NCI-H524 treated with DMSO at 0.1 percent for 48 hours (cell line): ENCODE results near the gene STOML2.
A peak's percentile ranks its signal among the peaks of the same experiment; 100 is the strongest.

Experiments used
- DNase-seq: peaks from one replicate; lab custom pipeline; 2025; lab: John Stamatoyannopoulos, UW

The STOML2 gene

GRCh38 chr9:35072461-35073278, 30.3 kb downstream of the STOML2 start, which contains the start of gene VCP:
TSS of gene VCP (minus strand) at chr9:35072625. CDS start at chr9:35072353, 272 bp downstream.
- peak; percentile 95 for DNase-seq

GRCh38 chr9:35071814-35072460, 31.0 kb downstream of the STOML2 start:
- no peak for DNase-seq

DNA sequence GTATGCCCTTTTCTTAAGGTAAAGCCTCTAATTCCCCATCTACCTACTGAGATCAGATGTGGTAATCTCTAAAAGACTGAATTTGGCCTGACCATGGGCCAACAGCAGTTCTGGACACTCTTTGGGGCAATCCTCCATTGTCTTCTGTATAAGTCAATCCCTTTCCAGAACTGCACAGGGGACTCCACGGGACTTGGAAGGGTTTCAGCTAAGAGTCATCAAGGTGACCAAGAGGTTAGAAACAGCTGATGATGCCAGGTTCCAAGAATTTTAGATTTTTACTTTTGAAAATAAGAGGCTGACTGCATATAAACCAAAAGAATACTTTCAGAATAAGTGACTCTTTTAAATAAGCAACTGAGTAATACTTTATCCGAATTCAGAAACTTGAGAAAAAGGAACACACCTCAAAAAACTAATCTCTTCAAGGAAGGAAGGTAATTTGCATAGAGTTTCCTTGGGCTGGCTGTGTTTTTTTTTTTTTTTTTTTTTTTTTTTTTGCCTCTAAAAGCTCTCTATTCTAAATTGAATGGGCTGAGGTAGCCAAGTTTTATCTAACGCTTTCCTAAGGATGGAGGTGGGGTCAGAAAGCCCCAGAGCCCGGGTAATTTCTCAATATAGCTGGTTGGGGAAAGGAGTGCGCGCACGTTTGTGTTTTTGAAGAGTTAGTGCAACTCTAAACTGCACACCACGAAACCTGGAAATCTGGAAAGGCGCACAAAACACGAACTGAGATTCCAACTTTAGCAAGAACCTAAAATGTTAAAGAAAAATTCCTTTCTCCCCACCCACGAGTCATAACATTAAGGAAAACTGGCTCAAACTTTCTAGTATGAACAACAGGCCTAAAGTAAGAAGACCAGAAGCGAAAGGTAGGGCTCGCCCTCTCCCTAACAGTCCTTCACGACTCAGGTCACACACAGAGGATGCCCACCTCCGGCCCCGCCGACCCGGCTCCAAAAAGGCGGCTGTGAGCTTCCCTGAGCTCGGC, 31.8 kb downstream of the STOML2 start:
- no peak for DNase-seq

GRCh38 chr9:35069020-35069419, 33.9 kb downstream of the STOML2 start:
- DNase-seq: no peak

DNA sequence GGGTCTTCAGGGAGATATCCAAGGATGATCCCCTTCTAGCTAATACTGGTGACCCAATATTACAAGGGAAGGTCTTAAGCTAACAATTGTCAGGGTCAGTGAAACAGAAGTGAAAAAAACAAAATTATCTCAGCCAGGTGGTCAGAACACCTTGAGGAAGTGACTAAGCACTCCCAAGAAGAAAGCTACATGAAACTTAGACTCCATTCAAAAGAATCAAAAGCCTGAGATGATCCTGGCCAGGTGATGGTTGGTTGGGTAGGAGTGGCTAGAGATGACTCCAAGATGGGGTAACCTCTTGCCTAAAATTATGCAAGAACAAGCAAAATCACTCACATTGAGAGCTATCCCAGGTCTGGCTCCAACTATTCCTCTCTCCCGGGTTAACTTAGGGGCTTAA, 35.9 kb downstream of the STOML2 start:
- DNase-seq: no peak

DNA sequence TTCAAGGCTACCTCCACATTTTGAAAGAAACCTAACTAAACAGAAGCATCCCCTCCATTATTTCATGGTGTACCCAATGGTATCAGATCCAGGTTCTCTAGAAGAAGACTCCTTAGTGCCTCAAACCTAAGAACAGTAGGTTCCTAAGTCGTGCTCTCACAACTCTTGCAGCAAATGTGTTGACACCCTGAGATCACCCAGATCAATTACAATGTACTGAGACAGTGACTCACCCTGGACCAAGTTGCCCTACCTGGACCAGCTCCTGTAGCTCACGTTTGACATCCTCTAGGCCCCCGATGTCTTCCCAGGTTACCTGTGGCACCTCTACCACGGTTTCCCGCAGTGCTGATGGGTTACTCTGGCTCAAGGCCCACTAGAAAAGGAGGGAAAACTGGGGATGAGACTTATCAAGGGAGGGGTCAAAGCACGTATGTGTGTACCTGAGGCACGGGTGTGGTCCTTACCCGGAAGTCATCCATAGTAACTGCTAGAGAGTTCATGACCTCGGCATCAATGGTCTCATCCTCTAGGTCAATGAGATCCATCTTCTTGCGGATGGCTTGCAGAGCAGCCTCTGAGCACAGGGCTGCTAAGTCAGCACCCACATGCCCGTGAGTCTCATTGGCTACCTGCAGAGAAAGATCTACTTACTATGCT, 42.3 kb downstream of the STOML2 start:
- no peak for DNase-seq

GRCh38 chr9:35059438-35059837, 43.5 kb downstream of the STOML2 start:
- no peak for DNase-seq

GRCh38 chr9:35057271-35057620, 45.7 kb downstream of the STOML2 start:
- no peak for DNase-seq

DNA sequence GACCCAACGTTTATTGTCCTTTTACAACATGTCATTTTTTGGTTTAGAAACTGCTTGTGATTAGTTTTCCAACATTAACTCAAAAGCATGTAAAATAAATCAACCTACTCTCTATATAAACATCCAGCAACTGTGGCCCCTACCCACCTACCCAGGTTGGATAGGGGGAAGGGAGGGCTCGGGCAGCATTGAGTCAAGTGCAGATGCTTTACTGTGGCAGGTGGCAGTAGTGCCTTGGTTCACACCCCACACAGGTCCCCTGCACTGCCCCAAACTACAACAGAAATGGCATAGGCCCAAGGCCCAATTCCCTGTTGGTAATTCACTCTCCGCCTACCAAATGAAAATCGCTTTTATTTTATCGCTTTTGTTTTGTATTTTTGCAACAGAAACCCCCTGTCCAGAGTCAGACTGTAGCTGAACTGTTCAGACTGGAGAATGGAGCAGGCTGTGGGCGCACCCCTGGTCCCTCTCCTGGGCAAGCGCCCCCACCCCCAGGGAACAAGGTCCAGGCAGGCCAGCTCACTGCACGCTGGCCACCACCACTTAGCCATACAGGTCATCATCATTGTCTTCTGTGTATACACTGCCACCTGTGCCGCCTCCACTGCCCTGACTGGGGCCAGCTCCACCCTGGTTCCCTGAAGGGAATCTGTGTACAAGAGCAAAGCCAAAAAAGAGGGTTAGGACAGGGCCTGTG, 46.2 kb downstream of the STOML2 start:
- no peak for DNase-seq

- DNase-seq: no peak
Measured at GRCh38 chr9:35054871-35055644, 47.9 kb downstream of the STOML2 start.

GRCh38 chr9:35054185-35054835, 48.6 kb downstream of the STOML2 start:
- DNase-seq: no peak

DNA sequence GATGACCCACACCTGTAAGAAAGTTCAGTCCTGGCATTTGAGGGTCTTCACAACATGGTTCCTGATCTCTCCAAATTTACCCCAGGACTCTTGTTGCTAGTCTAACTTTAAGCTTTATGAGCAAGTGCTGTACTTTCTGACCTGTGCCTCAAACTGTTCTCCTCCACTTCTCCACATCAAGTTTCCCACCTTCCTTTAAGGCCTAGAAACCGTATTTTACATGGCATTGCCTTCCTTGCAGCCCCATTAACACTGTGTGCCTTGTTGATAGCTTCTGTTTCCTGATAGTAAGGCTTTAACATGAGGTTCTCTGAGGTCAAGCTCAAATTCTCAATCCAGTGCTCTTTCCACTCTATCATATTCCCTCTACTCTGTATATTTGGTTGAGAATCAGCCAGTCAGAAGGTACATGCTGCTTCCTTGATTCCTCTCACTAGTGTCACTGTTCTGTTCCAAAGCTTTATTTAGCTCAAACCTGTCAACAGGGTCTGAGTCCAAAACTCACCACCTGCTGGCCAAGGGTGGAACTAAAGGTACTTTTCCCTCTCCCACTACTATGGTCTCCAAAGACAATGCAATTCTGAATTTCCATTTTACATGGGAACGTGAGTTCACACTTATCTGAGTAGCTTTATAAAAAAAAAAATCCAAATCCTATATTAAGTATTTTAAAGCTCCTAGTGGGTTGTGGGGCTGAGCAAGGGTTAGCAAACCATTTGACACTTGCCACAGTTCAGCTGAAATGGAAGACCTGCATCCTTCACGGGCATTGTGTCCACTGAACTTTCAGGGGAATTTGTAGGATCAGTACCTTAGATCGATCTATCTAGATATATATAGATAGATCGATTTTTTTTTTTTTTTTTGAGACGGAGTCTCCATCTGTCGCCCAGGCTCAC, 51.6 kb downstream of the STOML2 start:
- no peak for DNase-seq
